ENCODE data around the gene KRT72. TPM values are rescaled to one million over a fixed set of nuclear protein-coding genes. Genes with fewer than 3 reads are reported as not detected.

The KRT72 gene
- total RNA-seq, 2 donors from 2014 or later, result 0.25 TPM; not detected in 1

- Histone ChIP-seq H3K27ac (no peak overlapping the region), H3K4me1 (no peaks in the 10 kb centered on the region), H3K27me3 (no peaks in the 10 kb centered on the region), H3K9ac (ENCODE audit: low read depth in 2 of 2, low read length in 2 of 2) (no peak overlapping the region), H3K4me3 (no peak overlapping the region), H3K36me3 (no peaks in the 10 kb centered on the region), H3K9me3 (no peaks in the 10 kb centered on the region)
- intact Hi-C loops (cut with DNase I), result no loop called here
- no peak for TF ChIP-seq CTCF (IDR thresholded peaks at IDR 0.05)
- DNase-seq, result no peak
These were observed 58.4 kb downstream of the KRT72 start for GRCh38 chr12:52542785-52543318.

- Histone ChIP-seq H3K36me3 (no peaks in the 10 kb centered on the region), H3K27me3 (no peaks in the 10 kb centered on the region), H3K27ac (no peak overlapping the region), H3K4me1 (no peaks in the 10 kb centered on the region), H3K9me3 (no peaks in the 10 kb centered on the region), H3K9ac (ENCODE audit: low read depth in 2 of 2, low read length in 2 of 2) (no peak overlapping the region), H3K4me3 (no peak overlapping the region)
- no peak for TF ChIP-seq CTCF (IDR thresholded peaks at IDR 0.05)
- intact Hi-C loops (cut with DNase I), result no loop called here
- DNase-seq, result no peak
These were observed 59.1 kb downstream of the KRT72 start for GRCh38 chr12:52542157-52542556.

- no peaks in the 10 kb centered on the region for H3K9me3 ChIP-seq
- intact Hi-C loops (cut with DNase I), result no loop called here
- TF ChIP-seq CTCF (IDR thresholded peaks at IDR 0.05), result no peak
- no peaks in the 10 kb centered on the region for H3K36me3 ChIP-seq
- no peaks in the 10 kb centered on the region for H3K4me1 ChIP-seq
- H3K9ac ChIP-seq (ENCODE audit: low read depth in 2 of 2, low read length in 2 of 2), result no peak overlapping the region
- DNase-seq, result no peak
- no peaks in the 10 kb centered on the region for H3K27me3 ChIP-seq
- no peak overlapping the region for H3K4me3 ChIP-seq
- H3K27ac ChIP-seq, result no peak overlapping the region
These were observed 59.6 kb downstream of the KRT72 start for GRCh38 chr12:52541709-52542108.

DNA sequence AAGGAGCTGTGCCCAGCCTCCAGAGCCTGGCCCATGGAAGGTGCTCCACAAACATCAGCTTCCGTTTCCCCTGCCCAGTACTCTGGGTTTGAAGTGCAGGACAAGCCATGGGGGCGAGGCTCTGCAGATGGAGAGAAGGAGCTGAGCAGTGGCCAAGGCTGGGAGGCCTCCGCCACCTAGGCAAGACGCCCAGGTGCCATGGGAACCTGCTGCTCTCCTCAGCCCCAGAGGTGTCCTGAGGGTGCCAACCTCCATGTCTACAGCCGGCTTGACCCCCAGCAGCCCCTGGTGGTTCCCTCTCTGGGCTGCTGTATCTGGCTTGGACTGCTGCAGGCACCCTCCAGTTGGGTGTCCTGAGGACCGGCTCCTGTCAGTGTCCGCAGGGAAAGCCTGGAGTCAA is 60.7 kb downstream of the KRT72 start:
- Histone ChIP-seq H3K9me3 (no peaks in the 10 kb centered on the region), H3K4me3 (no peak overlapping the region), H3K9ac (ENCODE audit: low read depth in 2 of 2, low read length in 2 of 2) (no peak overlapping the region), H3K4me1 (no peaks in the 10 kb centered on the region), H3K27me3 (no peaks in the 10 kb centered on the region), H3K36me3 (no peaks in the 10 kb centered on the region), H3K27ac (no peak overlapping the region)
- TF ChIP-seq CTCF (IDR thresholded peaks at IDR 0.05), result no peak
- no peak for DNase-seq
- intact Hi-C loops (cut with DNase I), result no loop called here

DNA sequence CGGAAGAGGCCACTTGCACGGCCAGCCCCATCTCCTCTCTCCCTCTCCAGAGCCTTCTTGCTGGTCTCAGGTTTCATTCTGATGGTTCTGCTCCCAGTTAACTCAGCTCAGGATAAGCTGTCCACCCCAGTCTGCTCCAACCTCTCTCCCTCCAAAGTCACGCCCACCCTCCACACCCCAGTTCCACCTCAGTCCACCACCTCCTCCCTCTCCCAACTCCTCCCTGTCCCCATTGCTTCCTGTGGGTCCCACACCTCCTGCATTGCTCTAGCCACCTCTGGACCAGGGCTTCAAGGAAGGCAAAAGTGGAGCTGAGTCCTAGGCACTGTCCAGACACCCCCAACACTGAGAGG is 61.5 kb downstream of the KRT72 start:
- no peak for TF ChIP-seq CTCF (IDR thresholded peaks at IDR 0.05)
- Histone ChIP-seq H3K9me3 (no peaks in the 10 kb centered on the region), H3K4me3 (no peak overlapping the region), H3K4me1 (no peaks in the 10 kb centered on the region), H3K27ac (no peak overlapping the region), H3K27me3 (no peaks in the 10 kb centered on the region), H3K36me3 (no peaks in the 10 kb centered on the region), H3K9ac (ENCODE audit: low read depth in 2 of 2, low read length in 2 of 2) (no peak overlapping the region)
- DNase-seq, result no peak
- intact Hi-C loops (cut with DNase I), result no loop called here
